Neuronal stem cell (in vitro differentiated cells): ENCODE measurements around the gene DDX5. TPM values are rescaled to one million over a fixed set of nuclear protein-coding genes. Genes with fewer than 3 reads are reported as not detected.

Experiments used
- small RNA-seq: library from polyadenylated mRNA; stranded (forward); fragments of <200 nt; extraction: miRNeasy Mini kit (QIAGEN cat#:217004); gene quantifications from one replicate; pipeline ENCODE3, GENCODE V24; 2013; ENCODE audit not compliant: insufficient read depth

Gene DDX5

Small RNA genes lying within 50 kb of the gene (small RNA-seq; reads per million reads assigned to genes)
- not detected for gene ATP5MFP4
